Stromal cell of bone marrow (primary cell): ENCODE data around the gene SMIM20.

ENCODE experiments used
- DNase-seq: peaks from one replicate; pipeline ENCODE4 v3.0.0-alpha.2; 2012; ENCODE audit warnings: low read depth

SMIM20 gene

GRCh38 chr4:25955705-25956104 lies 41.7 kb downstream of the SMIM20 start:
- no peak for DNase-seq

- no peak for DNase-seq
Observed at GRCh38 chr4:25956260-25956659, 42.2 kb downstream of the SMIM20 start.

GRCh38 chr4:25958110-25958509 lies 44.1 kb downstream of the SMIM20 start:
- no peak for DNase-seq

- no peak for DNase-seq
Observed at GRCh38 chr4:25962393-25962792, 48.4 kb downstream of the SMIM20 start.

GRCh38 chr4:25965629-25966028 lies 51.6 kb downstream of the SMIM20 start:
- DNase-seq: no peak

GRCh38 chr4:25966171-25966570 lies 52.2 kb downstream of the SMIM20 start:
- no peak for DNase-seq

GRCh38 chr4:25969374-25970155 lies 55.5 kb downstream of the SMIM20 start:
- no peak for DNase-seq

- no peak for DNase-seq
Observed at GRCh38 chr4:25970226-25970675, 56.2 kb downstream of the SMIM20 start.

- DNase-seq: no peak
Observed at GRCh38 chr4:25970691-25971432, 56.8 kb downstream of the SMIM20 start.

- no peak for DNase-seq
Observed at GRCh38 chr4:25972366-25972765, 58.3 kb downstream of the SMIM20 start.

- no peak for DNase-seq
Observed at GRCh38 chr4:25972984-25973745, 59.1 kb downstream of the SMIM20 start.

- no peak for DNase-seq
Observed at GRCh38 chr4:25976780-25977179, 62.8 kb downstream of the SMIM20 start.

- DNase-seq: no peak
Observed at GRCh38 chr4:25977397-25978170, 63.6 kb downstream of the SMIM20 start.

- DNase-seq: no peak
Observed at GRCh38 chr4:25978327-25978726, 64.3 kb downstream of the SMIM20 start.
